Osteocyte (in vitro differentiated cells): ENCODE results near the gene EIF4G1. TPM values are rescaled to one million over a fixed set of nuclear protein-coding genes. Genes with fewer than 3 reads are reported as not detected.
"Not testable (repeated sequence)": the region's sequence is repeated elsewhere in the genome, so short reads cannot be mapped to it uniquely, and the experiment has no call there.

ENCODE experiments used
- DNase-seq: peaks from one replicate; pipeline ENCODE4 v3.0.0; 2021; ENCODE audit warnings: mixed read lengths; ENCODE audit not compliant: unreplicated experiment; ENCODE audit errors: extremely low spot score
- H3K27ac Mint-ChIP-seq: one replicate; pipeline ENCODE4 v1.8.0; 2021; ENCODE audit warnings: mild to moderate bottlenecking, mixed read lengths; ENCODE audit not compliant: unreplicated experiment
- H3K27me3 Mint-ChIP-seq: one replicate; pipeline ENCODE4 v1.8.0; 2021; ENCODE audit warnings: mixed read lengths; ENCODE audit not compliant: unreplicated experiment
- H3K36me3 Mint-ChIP-seq: one replicate; pipeline ENCODE4 v1.8.0; 2021; ENCODE audit warnings: mixed read lengths; ENCODE audit not compliant: unreplicated experiment
- H3K4me1 Mint-ChIP-seq: one replicate; pipeline ENCODE4 v1.8.0; 2021; ENCODE audit warnings: mixed read lengths; ENCODE audit not compliant: unreplicated experiment
- H3K4me3 Mint-ChIP-seq: one replicate; pipeline ENCODE4 v1.8.0; 2021; ENCODE audit warnings: mild to moderate bottlenecking, moderate library complexity, mixed read lengths; ENCODE audit not compliant: unreplicated experiment
- H3K9me3 Mint-ChIP-seq: one replicate; pipeline ENCODE4 v1.8.0; 2021; ENCODE audit warnings: mixed read lengths; ENCODE audit not compliant: unreplicated experiment
- CTCF ChIP-seq: fragments of 200-600 bp; sonication (generic); IDR thresholded peaks from 2 replicates; pipeline ENCODE4 v1.5.0; 2021; ENCODE audit warnings: antibody characterized with exemption, mild to moderate bottlenecking, moderate library complexity
- total RNA-seq: library from RNA; stranded (reverse); gene quantifications from 2 replicates; pipeline ENCODE4 v1.2.1, GENCODE V29; 2021

EIF4G1 gene
- total RNA-seq, 1 donor from 2014 or later, result 385 TPM

DNA sequence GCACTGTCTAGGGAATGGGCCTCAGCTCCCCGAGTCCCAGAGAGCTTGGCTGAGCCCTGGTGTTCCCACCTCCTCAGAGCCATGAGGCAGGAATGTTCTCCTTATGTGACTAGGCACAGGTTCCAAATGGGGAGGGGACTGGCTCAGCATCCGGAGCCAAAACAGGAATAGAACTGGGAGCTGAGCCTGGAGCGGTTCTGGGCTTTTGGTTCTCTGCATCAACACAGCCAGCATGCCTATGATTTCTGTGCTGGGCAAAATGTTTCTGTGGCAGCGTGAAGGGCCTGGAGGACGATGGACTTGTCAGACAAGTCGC lies 23.0 kb downstream of the EIF4G1 start, which contains the start of gene FAM131A:
TSS of gene FAM131A (plus strand) at position 202 of the 316 bp plus-strand sequence. CDS start at position 233, 31 bp downstream.
- H3K4me3 Mint-ChIP-seq, result peak within 1 kb of the TSS; percentile 79
- H3K27me3 Mint-ChIP-seq, result no peaks in the 10 kb centered on the region
- DNase-seq, result no peak
- TF ChIP-seq CTCF, result no peak
- peaks cover 29% of the 10 kb centered on the region for H3K4me1 Mint-ChIP-seq
- H3K9me3 Mint-ChIP-seq, result no peaks in the 10 kb centered on the region
- H3K36me3 Mint-ChIP-seq, result peaks cover 21% of the 10 kb centered on the region
- peak within 1 kb of the TSS; percentile 91 for H3K27ac Mint-ChIP-seq

GRCh38 chr3:184337981-184338380 lies 23.6 kb downstream of the EIF4G1 start:
- Mint-ChIP-seq H3K36me3 (peaks cover 18% of the 10 kb centered on the region), H3K4me1 (peaks cover 35% of the 10 kb centered on the region), H3K27ac (peak overlapping the region; percentile 91), H3K27me3 (no peaks in the 10 kb centered on the region), H3K4me3 (peak overlapping the region; percentile 7), H3K9me3 (no peaks in the 10 kb centered on the region)
- no peak for DNase-seq
- TF ChIP-seq CTCF, result no peak

DNA sequence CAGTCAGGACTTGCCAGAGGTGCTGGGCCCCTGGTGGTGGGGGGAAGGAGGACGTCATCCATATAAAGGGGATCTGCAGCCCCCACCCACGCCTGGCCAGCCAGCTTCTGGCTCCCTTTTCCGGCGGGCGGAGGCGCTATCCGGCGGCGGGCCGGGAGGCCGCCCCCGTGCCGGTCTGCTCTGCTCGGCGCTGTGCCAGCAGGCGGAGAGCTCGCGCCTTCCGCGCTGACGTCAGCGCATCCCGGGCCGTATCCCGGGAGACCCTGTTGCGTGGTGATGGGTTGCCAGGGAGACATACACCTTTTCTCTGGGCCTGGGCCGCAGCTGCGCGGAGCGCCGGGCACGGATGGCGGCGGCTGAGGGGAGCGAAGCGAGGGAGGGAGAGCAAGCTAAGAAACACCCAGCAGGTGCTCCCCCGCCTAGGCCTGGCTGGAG lies 24.1 kb downstream of the EIF4G1 start:
- Mint-ChIP-seq H3K4me3 (no peak overlapping the region), H3K27ac (peak overlapping the region; percentile 91), H3K27me3 (no peaks in the 10 kb centered on the region), H3K9me3 (no peaks in the 10 kb centered on the region), H3K36me3 (peaks cover 15% of the 10 kb centered on the region), H3K4me1 (peaks cover 40% of the 10 kb centered on the region)
- no peak for TF ChIP-seq CTCF
- no peak for DNase-seq

DNA sequence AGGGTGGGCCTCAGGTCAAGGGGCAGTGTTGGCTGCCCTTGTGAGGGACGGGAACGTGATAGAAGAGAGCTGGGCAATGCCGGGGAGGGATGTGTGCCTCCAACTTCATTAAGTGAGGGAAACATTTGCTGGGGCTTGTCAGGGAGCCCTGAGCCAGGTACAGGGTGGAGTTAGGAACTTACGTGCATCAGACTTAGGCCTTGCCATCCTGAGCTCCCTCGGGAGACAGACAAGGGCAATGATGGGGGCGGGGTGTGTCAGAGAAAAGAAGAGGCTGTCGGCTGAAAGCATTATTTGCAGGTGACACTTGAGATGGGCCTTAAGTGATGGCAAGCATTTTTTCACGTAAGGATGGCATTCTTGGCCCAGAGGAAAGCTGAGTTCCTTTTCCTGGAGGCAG lies 24.6 kb downstream of the EIF4G1 start:
- Mint-ChIP-seq H3K36me3 (peaks cover 10% of the 10 kb centered on the region), H3K9me3 (no peaks in the 10 kb centered on the region), H3K27ac (no peak overlapping the region), H3K27me3 (no peaks in the 10 kb centered on the region), H3K4me3 (no peak overlapping the region), H3K4me1 (peaks cover 43% of the 10 kb centered on the region)
- TF ChIP-seq CTCF, result no peak
- no peak for DNase-seq

DNA sequence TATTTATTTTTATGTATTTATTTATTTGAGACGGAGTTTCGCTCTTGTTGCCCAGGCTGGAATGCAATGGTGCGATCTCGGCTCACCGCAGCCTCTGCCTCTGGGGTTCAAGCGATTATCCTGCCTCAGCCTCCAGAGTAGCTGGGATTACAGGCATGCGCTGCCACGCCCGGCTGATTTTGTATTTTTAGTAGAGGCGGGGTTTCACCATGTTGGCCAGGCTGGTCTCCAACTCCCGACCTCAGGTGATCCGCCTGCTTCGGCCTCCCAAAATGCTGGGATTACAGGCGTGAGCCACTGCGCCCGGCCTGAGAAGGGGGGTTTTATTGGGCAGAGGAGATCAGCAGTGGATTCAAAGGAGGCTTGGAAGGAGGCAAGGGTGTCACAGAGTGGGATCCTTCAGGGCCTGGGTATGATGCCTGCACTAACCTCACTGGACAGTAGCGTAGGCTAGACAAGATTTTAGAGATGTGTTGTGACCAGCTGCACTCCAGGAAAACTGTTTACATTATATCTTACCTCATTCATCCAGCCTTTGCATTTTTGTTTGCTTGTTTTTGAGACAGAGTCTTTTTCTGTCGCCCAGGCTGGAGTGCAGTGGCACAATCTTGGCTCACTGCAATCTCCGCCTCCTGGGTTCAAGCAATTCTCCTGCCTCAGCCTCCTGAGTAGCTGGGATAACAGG lies 25.2 kb downstream of the EIF4G1 start:
- not testable (repeated sequence) for H3K4me3 Mint-ChIP-seq, DNase-seq, H3K36me3 Mint-ChIP-seq, H3K9me3 Mint-ChIP-seq, H3K27me3 Mint-ChIP-seq, H3K27ac Mint-ChIP-seq
- H3K4me1 Mint-ChIP-seq, result peaks cover 46% of the 10 kb centered on the region
